Activated CD4-positive, CD25-positive, alpha-beta regulatory T cell treated with anti-CD3 and anti-CD28 coated beads, Interleukin-2, amount 50 U/mL, for 16 hours (primary cell): ENCODE measurements around the gene SVOP.

Experiments used
- DNase-seq: peaks from one replicate; pipeline ENCODE4 v3.0.0-alpha.2; 2020; ENCODE audit warnings: low read depth, low spot score

Gene SVOP

GRCh38 chr12:108935159-108935763, 85.6 kb downstream of the SVOP start:
- DNase-seq, result no peak

GRCh38 chr12:108933949-108934348, 86.9 kb downstream of the SVOP start:
- no peak for DNase-seq

DNA sequence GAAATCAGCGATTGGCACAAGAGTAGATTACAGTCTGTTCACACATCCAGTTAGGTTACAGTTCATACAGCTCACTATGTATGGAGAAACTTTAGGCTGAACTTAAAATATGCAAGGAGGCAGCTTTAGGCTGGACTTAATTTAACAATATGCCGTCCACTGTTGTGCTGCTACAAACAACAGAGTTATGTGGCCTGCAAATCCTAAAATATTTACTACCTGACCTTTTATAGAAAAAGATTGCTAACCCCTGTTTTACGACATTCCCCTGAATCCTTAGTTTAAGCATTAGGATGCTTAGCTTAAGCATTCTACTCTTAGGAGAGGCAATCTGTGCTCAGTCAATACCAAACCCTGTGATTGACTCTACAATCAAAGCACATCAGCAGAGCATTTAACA, 90.1 kb downstream of the SVOP start:
- no peak for DNase-seq

GRCh38 chr12:108930155-108930554, 90.7 kb downstream of the SVOP start:
- no peak for DNase-seq

DNA sequence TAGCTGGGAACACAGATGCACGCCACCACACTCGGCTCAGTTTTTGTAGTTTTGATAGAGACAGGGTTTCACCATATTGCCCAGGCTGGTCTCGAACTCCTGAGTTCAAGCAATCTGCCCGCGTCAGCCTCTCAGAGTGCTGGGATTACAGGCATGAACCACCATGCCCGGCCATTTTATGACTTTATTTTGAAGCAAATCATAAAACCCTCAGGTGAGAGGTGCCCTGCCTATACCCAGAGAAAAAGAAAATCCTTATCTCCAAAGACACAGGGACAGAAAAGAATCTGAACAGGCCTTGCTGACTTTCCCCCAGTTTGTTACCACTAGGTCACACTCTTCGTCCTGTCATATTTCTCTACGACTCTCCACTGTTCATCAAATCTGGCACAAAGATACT, 92.2 kb downstream of the SVOP start:
- no peak for DNase-seq

GRCh38 chr12:108922918-108923317, 98.0 kb downstream of the SVOP start:
- no peak for DNase-seq

GRCh38 chr12:108921946-108922345, 98.9 kb downstream of the SVOP start:
- DNase-seq, result no peak

DNA sequence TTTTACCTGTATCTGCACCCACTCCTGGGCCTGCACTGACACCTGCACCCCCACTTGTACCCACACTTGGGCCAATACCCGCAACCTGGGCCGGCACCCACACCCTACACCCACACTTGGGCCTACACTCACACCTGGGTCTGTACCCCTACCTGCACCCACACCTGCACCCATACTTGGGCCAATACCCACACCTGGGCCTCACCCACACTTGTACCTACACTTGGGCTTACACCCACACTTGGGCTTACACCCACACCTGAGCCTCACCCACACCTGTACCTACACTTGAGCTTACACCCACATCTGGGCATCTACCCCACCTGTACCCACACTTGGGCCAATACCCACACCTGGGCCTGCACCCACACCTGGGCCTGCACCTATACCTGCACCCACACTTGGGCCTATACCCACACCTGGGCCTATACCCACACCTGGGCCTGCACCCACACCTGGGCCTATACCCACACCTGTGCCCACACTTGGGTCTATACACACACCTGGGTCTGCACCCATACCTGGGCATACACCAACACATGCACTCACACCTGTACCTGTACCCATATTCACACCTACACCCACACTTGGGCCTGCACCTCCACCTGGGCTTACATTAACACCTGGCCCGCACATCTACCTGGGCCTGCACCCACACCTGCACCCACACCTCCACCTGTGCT, 101.8 kb downstream of the SVOP start:
- no peak for DNase-seq

DNA sequence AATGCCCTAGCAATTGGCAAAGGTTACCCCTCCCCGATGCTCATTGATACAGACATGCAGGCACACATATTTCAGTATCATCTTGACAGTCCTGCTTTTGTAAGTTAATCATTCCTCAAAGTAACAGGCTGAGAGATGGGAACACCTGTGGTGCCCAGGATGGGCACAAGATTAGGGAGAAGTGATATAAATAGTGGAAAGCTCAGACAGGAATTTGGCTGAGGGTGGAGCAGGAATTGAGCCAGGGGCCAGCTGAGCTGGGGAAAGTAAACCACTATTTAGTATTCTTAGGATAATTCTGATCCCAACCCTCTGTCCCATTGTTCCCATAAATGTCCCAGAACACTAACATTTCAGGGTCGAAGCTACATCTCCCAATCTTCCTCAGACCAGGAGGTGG, 102.7 kb downstream of the SVOP start:
- DNase-seq, result no peak

DNA sequence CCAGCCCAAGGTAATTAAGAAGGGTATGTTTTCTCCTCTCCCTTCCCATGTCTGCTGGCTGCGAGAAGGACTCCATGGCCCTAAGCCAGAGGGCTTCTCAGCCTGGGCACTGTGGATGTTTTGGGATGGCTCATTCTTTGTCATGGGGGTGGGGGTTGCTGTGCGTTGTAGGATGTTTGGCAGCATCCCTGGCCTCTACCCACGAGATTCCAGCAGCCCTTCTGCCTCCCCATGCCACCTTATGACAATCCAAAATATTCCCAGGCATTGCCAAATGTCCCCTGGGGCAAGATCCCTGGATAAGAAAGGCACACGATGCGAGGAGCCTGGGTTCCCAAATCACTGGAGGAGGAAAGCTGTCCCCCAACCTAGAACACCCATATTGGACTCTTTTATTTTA, 104.5 kb downstream of the SVOP start:
- no peak for DNase-seq

DNA sequence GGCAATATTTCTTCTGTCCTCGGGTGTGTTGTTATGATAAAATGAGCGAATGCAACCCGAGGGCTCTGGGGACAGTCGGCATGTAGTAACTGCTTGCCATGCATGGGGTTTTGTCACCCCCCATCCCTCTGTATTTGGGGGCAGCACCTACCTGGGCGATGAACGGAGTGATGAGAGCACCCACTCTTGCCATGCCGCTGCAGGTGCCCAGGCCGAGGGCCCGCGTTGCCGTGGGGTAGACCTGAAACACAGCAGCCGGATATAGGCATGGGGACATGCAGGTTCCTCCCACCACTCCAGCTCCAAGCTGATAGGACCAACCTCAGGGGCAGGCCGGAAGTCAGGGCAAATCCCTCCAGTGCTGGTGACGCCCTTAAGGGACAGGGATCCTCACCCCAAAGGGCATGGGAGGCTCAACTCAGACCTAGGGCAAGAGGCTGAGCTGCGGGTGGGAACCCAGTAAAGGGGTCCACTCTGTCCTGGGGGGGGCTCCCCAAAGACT, 105.2 kb downstream of the SVOP start:
- DNase-seq, result no peak

GRCh38 chr12:108914121-108914531, 106.7 kb downstream of the SVOP start:
- no peak for DNase-seq

DNA sequence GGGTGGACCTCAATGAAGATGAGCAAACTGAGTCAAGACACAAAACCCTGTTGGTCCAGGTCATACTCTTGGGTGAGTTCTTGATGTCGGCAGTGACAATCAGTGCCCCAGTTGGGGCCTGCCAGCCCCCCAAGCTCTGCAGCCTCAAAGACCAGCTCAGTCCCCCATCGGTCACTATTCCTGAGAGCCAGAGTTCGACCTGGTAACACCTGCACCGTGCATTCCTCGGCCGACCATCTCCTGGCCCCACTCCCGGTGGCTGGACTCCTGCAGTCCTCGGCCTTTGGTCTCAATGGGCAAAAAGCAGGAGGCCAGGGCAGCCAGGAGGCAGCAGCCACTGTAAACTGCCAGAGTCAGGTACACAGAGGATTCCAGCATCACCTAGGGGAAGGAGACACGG, 108.5 kb downstream of the SVOP start:
- no peak for DNase-seq

DNA sequence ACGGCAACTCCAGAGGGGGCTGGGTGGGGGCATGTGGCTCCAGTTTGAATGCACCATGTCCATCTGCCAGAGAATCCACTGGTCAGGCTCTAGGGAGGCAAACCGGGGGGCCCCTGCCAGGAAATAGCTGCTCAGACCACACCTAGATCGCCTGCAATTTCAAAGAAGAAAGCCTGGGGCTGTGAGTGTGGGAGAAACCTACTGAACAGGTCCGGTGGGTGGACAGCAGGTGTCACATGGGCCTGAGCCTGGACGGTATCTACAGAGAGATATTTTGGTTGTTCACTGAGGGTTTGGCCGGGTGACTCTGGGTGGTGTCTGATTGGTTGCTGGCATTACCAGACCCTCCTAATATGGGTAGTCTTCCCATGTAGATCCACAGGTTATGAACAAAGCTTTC, 109.0 kb downstream of the SVOP start:
- no peak for DNase-seq

- no peak for DNase-seq
Observed at GRCh38 chr12:108910336-108910735, 110.5 kb downstream of the SVOP start.

DNA sequence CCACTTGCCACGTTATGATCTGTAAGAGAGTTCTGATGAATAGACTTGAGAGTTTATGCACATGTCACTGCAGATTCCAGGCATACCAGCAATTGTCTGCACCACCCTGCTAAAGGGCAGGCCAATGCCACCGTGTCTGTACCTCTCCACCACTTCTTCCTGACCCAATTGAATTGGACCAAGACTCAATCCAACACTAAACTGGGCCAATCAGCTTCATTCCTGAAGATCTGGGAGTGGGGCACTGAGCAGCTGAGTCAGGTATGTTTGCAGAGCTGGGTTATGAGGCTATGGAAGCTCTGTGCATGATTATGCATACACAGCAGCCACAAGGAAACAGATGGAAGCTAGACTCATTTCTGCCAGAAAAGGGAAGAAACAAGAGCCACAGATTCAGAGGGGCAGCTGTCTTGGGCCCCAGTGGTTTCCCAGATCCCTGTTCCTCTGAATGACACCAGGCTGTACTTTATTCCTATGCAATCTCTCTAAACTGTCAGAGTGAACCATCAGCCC, 113.0 kb downstream of the SVOP start:
- DNase-seq, result no peak

- DNase-seq, result no peak
Observed at GRCh38 chr12:108906971-108907370, 113.9 kb downstream of the SVOP start.

- no peak for DNase-seq
Observed at GRCh38 chr12:108905725-108906124, 115.1 kb downstream of the SVOP start.

GRCh38 chr12:108899145-108899544, 121.7 kb downstream of the SVOP start:
- no peak for DNase-seq

DNA sequence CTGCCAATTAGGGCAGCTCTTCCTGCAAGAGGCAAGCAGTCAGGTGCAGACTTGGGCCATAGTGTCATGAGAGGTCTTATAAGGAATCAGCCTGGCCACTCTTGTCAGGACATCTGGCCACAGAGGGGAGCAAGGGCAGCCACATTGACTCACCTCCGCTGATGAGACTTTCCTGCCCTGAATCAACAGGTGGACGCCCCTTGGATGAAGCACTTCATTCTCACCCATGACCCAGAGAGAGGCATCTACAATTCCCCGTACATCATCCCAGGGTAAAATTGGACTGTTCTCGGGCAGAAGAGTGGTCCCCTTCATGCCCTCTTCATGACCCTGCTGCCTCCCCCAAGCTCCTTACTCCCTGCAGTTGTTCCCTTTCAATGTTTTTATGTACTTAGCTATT, 124.1 kb downstream of the SVOP start:
- no peak for DNase-seq

GRCh38 chr12:108896336-108896735, 124.5 kb downstream of the SVOP start:
- no peak for DNase-seq

DNA sequence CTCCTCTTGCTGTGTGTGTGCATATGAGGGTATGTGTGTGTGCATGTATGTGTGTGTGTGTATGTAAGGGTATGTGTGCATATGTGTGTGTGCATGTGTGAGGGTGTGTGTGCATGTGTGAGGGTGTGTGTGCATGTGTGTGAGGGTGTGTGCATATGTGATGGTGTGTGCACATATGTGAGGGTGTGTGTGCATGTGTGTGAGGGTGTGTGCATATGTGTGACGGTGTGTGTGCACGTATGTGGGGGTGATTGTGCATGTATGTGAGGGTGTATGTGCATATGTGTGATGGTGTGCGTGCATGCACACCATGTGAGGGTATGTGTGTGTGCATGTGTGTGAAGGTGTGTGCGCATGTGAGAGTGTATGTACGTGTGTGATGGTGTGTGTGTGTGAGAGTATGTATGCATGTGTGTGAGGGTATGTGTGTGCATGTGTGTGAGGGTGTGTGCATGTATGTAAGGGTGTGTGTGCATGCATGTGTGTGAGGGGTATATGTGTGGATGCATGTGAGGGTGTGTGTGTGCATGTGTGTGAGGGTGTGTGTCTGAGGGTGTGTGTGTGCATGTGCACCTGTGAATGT, 125.6 kb downstream of the SVOP start:
- no peak for DNase-seq

- DNase-seq, result no peak
Observed at GRCh38 chr12:108890208-108890607, 130.7 kb downstream of the SVOP start.
